ENCODE results near the gene MAN1C1. TPM values are rescaled to one million over a fixed set of nuclear protein-coding genes. Genes with fewer than 3 reads are reported as not detected.

MAN1C1 gene
- total and polyA plus RNA-seq, 2 donors (not counting 1 experiment from before 2014, with no cell fraction given) = 0.31 to 0.89 TPM

DNA sequence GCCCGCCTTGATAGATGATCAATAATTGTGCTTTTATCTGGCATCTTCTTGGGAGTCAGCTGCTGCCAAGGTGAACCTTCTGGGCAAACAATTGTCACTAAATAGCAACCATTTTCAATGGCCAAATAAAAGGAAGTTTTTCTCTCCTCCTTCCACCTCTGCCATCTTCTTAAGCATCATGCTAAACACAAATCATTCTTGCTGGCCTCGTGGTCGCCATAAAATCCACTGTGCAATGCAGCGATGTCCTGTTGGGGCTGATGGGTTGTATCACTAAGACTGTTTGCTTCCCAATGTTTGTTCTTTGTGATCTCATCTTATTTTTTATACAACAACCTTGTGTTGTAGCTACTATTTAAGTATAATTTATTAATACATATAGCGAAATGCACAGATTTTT lies 8.0 kb downstream of the MAN1C1 start:
- H3K9me3 Mint-ChIP-seq (ENCODE audit: insufficient read depth) = no peaks in the 10 kb centered on the region
- Histone ChIP-seq H3K27me3 (replicated peaks in 1 of 4; ENCODE audit: control extremely low read depth in 1 of 4, control insufficient read depth in 3 of 4, insufficient read depth in 4 of 4, low read length in 3 of 4) (peaks cover 0 to 62% (median 33%) of the 10 kb centered on the region in 4 experiments), H2AFZ (ENCODE audit: insufficient read depth, low read depth, low read length, poor library complexity, severe bottlenecking) (no peak overlapping the region), H3K9me3 (ENCODE audit: control extremely low read depth in 1 of 3, control insufficient read depth in 2 of 3, insufficient read depth in 1 of 3, low read length in 2 of 3) (peaks cover 0 to 13% (median 2%) of the 10 kb centered on the region in 3 donors), H3K27ac (ENCODE audit: low read length in 2 of 2) (no peak overlapping the region), H3K9ac (ENCODE audit: low read length) (no peak overlapping the region), H4K20me1 (ENCODE audit: control insufficient read depth, insufficient read depth, low read length, poor library complexity, severe bottlenecking) (no peaks in the 10 kb centered on the region), H3K79me2 (ENCODE audit: control insufficient read depth, insufficient read depth, low read length) (no peaks in the 10 kb centered on the region), H3K4me2 (replicated peaks; ENCODE audit: low read depth, low read length, poor library complexity, severe bottlenecking) (no peak overlapping the region), H3K4me3 (ENCODE audit: control extremely low read depth in 1 of 5, extremely low read depth in 1 of 5, insufficient read depth in 1 of 5, low read depth in 2 of 5, low read length in 4 of 5) (no peak overlapping the region), H3K4me1 (ENCODE audit: control insufficient read depth in 2 of 2, insufficient read depth in 2 of 2, low read length in 2 of 2) (peaks cover 6 to 9% of the 10 kb centered on the region in 2 donors), H3K36me3 (replicated peaks in 1 of 2; ENCODE audit: control extremely low read depth in 1 of 2, control insufficient read depth in 1 of 2, extremely low read depth in 1 of 2, insufficient read depth in 2 of 2, low read length in 1 of 2) (no peaks in the 10 kb centered on the region)
- TF ChIP-seq EZH2 (IDR thresholded peaks at IDR 0.05; ENCODE audit: borderline replicate concordance, insufficient read depth, low read depth, low read length, poor library complexity, severe bottlenecking) = no peak
- TF ChIP-seq, protein P1, sequence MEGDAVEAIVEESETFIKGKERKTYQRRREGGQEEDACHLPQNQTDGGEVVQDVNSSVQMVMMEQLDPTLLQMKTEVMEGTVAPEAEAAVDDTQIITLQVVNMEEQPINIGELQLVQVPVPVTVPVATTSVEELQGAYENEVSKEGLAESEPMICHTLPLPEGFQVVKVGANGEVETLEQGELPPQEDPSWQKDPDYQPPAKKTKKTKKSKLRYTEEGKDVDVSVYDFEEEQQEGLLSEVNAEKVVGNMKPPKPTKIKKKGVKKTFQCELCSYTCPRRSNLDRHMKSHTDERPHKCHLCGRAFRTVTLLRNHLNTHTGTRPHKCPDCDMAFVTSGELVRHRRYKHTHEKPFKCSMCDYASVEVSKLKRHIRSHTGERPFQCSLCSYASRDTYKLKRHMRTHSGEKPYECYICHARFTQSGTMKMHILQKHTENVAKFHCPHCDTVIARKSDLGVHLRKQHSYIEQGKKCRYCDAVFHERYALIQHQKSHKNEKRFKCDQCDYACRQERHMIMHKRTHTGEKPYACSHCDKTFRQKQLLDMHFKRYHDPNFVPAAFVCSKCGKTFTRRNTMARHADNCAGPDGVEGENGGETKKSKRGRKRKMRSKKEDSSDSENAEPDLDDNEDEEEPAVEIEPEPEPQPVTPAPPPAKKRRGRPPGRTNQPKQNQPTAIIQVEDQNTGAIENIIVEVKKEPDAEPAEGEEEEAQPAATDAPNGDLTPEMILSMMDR (IDR thresholded peaks at IDR 0.05) = no peak
- ATAC-seq (ENCODE audit: low read depth) = no peak
- 100% methylated on average over 1 of the region's 5 CpGs for WGBS (ENCODE audit: insufficient coverage)
- intact Hi-C loops (cut with micrococcal nuclease) = no loop called here
- no peak overlapping the region for H3K27ac Mint-ChIP-seq
- no peak for DNase-seq
- H3K4me1 Mint-ChIP-seq = peaks cover 9% of the 10 kb centered on the region
- H3K4me3 Mint-ChIP-seq = no peak overlapping the region
- H3K27me3 Mint-ChIP-seq = peaks cover 81% of the 10 kb centered on the region
- ChIA-PET CTCF (interaction anchor here (1.3 kb wide), 1 partner anchor 8 kb away, joined by 4 read pairs; no protein-coding TSS in a partner anchor), POLR2A (no interaction called here)

DNA sequence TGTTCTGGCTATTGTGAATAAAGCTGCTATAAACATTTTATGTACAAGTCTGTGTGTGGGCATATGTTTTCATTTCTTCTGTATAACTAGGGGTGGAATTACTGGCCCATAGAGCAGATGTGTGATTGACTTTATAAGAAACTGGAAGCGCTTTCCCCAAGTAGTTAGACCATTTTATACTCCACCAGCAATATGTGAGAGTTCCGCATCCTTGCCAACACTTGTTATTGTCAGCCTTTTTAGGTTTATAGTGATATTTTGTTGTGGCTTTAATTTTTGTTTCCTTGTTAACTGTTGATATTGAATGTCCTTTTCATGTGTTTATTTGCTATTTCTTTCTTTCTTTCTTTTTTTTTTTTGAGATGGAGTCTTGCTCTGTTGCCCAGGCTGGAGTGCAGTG lies 9.4 kb downstream of the MAN1C1 start:
- peaks cover 9 to 11% of the 10 kb centered on the region in 2 donors for H3K4me1 ChIP-seq (ENCODE audit: control insufficient read depth in 2 of 2, insufficient read depth in 2 of 2, low read length in 2 of 2)
- POLR2A ChIA-PET = no interaction called here
- H3K36me3 ChIP-seq (replicated peaks in 1 of 2; ENCODE audit: control extremely low read depth in 1 of 2, control insufficient read depth in 1 of 2, extremely low read depth in 1 of 2, insufficient read depth in 2 of 2, low read length in 1 of 2) = no peaks in the 10 kb centered on the region
- H3K79me2 ChIP-seq (ENCODE audit: control insufficient read depth, insufficient read depth, low read length) = no peaks in the 10 kb centered on the region
- no peaks in the 10 kb centered on the region for H4K20me1 ChIP-seq (ENCODE audit: control insufficient read depth, insufficient read depth, low read length, poor library complexity, severe bottlenecking)
- no peak for TF ChIP-seq EZH2 (IDR thresholded peaks at IDR 0.05; ENCODE audit: borderline replicate concordance, insufficient read depth, low read depth, low read length, poor library complexity, severe bottlenecking)
- TF ChIP-seq, protein P1 (IDR thresholded peaks at IDR 0.05) = no peak
- H3K9me3 ChIP-seq (ENCODE audit: control extremely low read depth in 1 of 3, control insufficient read depth in 2 of 3, insufficient read depth in 1 of 3, low read length in 2 of 3) = peaks cover 0 to 13% (median 3%) of the 10 kb centered on the region in 3 donors
- WGBS (ENCODE audit: insufficient coverage) = no CpG with 5 or more reads among the region's 2 CpGs
- no peak overlapping the region for H3K4me2 ChIP-seq (replicated peaks; ENCODE audit: low read depth, low read length, poor library complexity, severe bottlenecking)
- H3K27me3 ChIP-seq (replicated peaks in 1 of 4; ENCODE audit: control extremely low read depth in 1 of 4, control insufficient read depth in 3 of 4, insufficient read depth in 4 of 4, low read length in 3 of 4) = peaks cover 0 to 49% (median 29%) of the 10 kb centered on the region in 4 experiments
- H3K4me3 ChIP-seq (ENCODE audit: control extremely low read depth in 1 of 5, extremely low read depth in 1 of 5, insufficient read depth in 1 of 5, low read depth in 2 of 5, low read length in 4 of 5) = no peak overlapping the region
- peaks cover 14% of the 10 kb centered on the region for H3K4me1 Mint-ChIP-seq
- H3K9me3 Mint-ChIP-seq (ENCODE audit: insufficient read depth) = no peaks in the 10 kb centered on the region
- CTCF ChIA-PET = no interaction called here
- H3K27ac ChIP-seq (ENCODE audit: low read length in 2 of 2) = no peak overlapping the region
- no peak overlapping the region for H2AFZ ChIP-seq (ENCODE audit: insufficient read depth, low read depth, low read length, poor library complexity, severe bottlenecking)
- H3K4me3 Mint-ChIP-seq = no peak overlapping the region
- H3K27me3 Mint-ChIP-seq = peaks cover 80% of the 10 kb centered on the region
- no peak overlapping the region for H3K27ac Mint-ChIP-seq
- DNase-seq (no peak), ATAC-seq (ENCODE audit: low read depth) (no peak)
- no peak overlapping the region for H3K9ac ChIP-seq (ENCODE audit: low read length)
- intact Hi-C loops (cut with micrococcal nuclease) = no loop called here
